ENCODE results near the gene MAGI2.

Gene MAGI2

DNA sequence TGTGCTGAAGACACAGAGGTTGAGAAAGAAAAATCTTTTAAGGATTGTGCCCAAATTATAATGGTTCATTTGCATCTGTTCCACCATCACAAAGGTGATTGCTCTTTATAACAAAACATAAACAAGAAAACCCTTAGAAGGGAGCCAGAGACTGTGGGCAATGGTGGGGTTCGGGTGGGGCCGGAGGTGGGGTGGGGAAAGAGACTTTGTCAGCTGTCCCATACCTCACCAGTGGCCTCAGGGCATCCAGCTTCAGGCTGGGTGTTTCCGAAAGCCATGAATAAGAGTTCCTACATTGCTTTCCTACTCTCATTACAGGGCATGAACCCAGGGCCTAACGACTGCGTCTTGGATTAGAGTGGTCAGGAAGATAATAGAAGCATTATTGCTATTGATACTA is 1427.0 kb downstream of the MAGI2 start:
- TF ChIP-seq, protein P1, sequence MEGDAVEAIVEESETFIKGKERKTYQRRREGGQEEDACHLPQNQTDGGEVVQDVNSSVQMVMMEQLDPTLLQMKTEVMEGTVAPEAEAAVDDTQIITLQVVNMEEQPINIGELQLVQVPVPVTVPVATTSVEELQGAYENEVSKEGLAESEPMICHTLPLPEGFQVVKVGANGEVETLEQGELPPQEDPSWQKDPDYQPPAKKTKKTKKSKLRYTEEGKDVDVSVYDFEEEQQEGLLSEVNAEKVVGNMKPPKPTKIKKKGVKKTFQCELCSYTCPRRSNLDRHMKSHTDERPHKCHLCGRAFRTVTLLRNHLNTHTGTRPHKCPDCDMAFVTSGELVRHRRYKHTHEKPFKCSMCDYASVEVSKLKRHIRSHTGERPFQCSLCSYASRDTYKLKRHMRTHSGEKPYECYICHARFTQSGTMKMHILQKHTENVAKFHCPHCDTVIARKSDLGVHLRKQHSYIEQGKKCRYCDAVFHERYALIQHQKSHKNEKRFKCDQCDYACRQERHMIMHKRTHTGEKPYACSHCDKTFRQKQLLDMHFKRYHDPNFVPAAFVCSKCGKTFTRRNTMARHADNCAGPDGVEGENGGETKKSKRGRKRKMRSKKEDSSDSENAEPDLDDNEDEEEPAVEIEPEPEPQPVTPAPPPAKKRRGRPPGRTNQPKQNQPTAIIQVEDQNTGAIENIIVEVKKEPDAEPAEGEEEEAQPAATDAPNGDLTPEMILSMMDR (IDR thresholded peaks at IDR 0.05; ENCODE audit: low read depth, low read length, poor library complexity, severe bottlenecking): no peak
- TF ChIP-seq EZH2phosphoT487 (IDR thresholded peaks at IDR 0.05; ENCODE audit: borderline replicate concordance, low read length): no peak
- no peaks in the 10 kb centered on the region for H3K9me3 ChIP-seq (ENCODE audit: control insufficient read depth, insufficient read depth, low read length)
- no peak overlapping the region for H3K4me3 ChIP-seq (ENCODE audit: low read length)
- no peak overlapping the region for H3K4me2 ChIP-seq (ENCODE audit: low read length)
- H3K79me2 ChIP-seq (ENCODE audit: control insufficient read depth, low read length): no peaks in the 10 kb centered on the region
- no peaks in the 10 kb centered on the region for H3K4me1 ChIP-seq (ENCODE audit: control insufficient read depth, low read length)
- no peak overlapping the region for H3K27ac ChIP-seq (ENCODE audit: low read depth, low read length)
- H3K9me2 ChIP-seq (replicated peaks; ENCODE audit: control insufficient read depth, low read length): no peaks in the 10 kb centered on the region
- H4K20me1 ChIP-seq (ENCODE audit: control insufficient read depth, insufficient read depth, low read depth, low read length): no peaks in the 10 kb centered on the region
- peaks cover 47% of the 10 kb centered on the region for H3K27me3 ChIP-seq (ENCODE audit: control insufficient read depth, low read length)
- no peaks in the 10 kb centered on the region for H3K36me3 ChIP-seq (ENCODE audit: control insufficient read depth, low read length)
- no peaks in the 10 kb centered on the region for H3F3A ChIP-seq (ENCODE audit: control insufficient read depth, insufficient read depth)

GRCh38 chr7:78024591-78024990 is 1428.9 kb downstream of the MAGI2 start:
- TF ChIP-seq EZH2phosphoT487 (IDR thresholded peaks at IDR 0.05; ENCODE audit: borderline replicate concordance, low read length): no peak
- TF ChIP-seq, protein P1 (IDR thresholded peaks at IDR 0.05; ENCODE audit: low read depth, low read length, poor library complexity, severe bottlenecking): no peak
- Histone ChIP-seq H3K36me3 (ENCODE audit: control insufficient read depth, low read length) (no peaks in the 10 kb centered on the region), H3K4me3 (ENCODE audit: low read length) (no peak overlapping the region), H3K9me2 (replicated peaks; ENCODE audit: control insufficient read depth, low read length) (no peaks in the 10 kb centered on the region), H3K79me2 (ENCODE audit: control insufficient read depth, low read length) (no peaks in the 10 kb centered on the region), H3K27ac (ENCODE audit: low read depth, low read length) (no peak overlapping the region), H3K9me3 (ENCODE audit: control insufficient read depth, insufficient read depth, low read length) (no peaks in the 10 kb centered on the region), H4K20me1 (ENCODE audit: control insufficient read depth, insufficient read depth, low read depth, low read length) (no peaks in the 10 kb centered on the region), H3K4me2 (ENCODE audit: low read length) (no peak overlapping the region), H3K27me3 (ENCODE audit: control insufficient read depth, low read length) (peaks cover 38% of the 10 kb centered on the region), H3F3A (ENCODE audit: control insufficient read depth, insufficient read depth) (no peaks in the 10 kb centered on the region), H3K4me1 (ENCODE audit: control insufficient read depth, low read length) (peaks cover 5% of the 10 kb centered on the region)

DNA sequence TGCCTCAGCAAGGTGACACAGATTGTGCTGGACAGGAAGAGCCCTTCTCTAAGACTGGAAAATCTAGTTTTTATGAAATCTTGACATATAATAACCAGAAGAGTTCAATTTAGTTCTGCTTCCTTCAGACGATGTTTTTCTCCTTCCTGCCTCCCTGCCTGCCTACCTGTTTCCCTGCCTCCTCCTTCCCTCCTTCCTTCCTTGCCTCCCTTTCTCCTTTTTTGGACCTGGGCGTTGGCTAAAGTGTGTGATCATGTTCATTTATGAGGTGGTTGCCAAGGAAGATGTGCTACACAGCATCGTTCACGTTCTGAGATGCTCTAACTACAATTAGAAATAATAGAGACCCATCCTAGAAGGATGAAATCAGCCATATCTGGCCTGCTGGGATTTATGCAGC is 1430.3 kb downstream of the MAGI2 start:
- no peak overlapping the region for H3K27ac ChIP-seq (ENCODE audit: low read depth, low read length)
- peaks cover 12% of the 10 kb centered on the region for H3K4me1 ChIP-seq (ENCODE audit: control insufficient read depth, low read length)
- no peak overlapping the region for H3K4me2 ChIP-seq (ENCODE audit: low read length)
- no peaks in the 10 kb centered on the region for H3K36me3 ChIP-seq (ENCODE audit: control insufficient read depth, low read length)
- no peak overlapping the region for H3K4me3 ChIP-seq (ENCODE audit: low read length)
- H3K27me3 ChIP-seq (ENCODE audit: control insufficient read depth, low read length): peaks cover 46% of the 10 kb centered on the region
- H3K79me2 ChIP-seq (ENCODE audit: control insufficient read depth, low read length): no peaks in the 10 kb centered on the region
- H3K9me3 ChIP-seq (ENCODE audit: control insufficient read depth, insufficient read depth, low read length): no peaks in the 10 kb centered on the region
- H3K9me2 ChIP-seq (replicated peaks; ENCODE audit: control insufficient read depth, low read length): no peaks in the 10 kb centered on the region
- peaks cover 3% of the 10 kb centered on the region for H3F3A ChIP-seq (ENCODE audit: control insufficient read depth, insufficient read depth)
- H4K20me1 ChIP-seq (ENCODE audit: control insufficient read depth, insufficient read depth, low read depth, low read length): no peaks in the 10 kb centered on the region
- TF ChIP-seq EZH2phosphoT487 (IDR thresholded peaks at IDR 0.05; ENCODE audit: borderline replicate concordance, low read length): no peak
- TF ChIP-seq, protein P1 (IDR thresholded peaks at IDR 0.05; ENCODE audit: low read depth, low read length, poor library complexity, severe bottlenecking): no peak

GRCh38 chr7:78022165-78022564 is 1431.3 kb downstream of the MAGI2 start:
- H3K79me2 ChIP-seq (ENCODE audit: control insufficient read depth, low read length): no peaks in the 10 kb centered on the region
- H3K36me3 ChIP-seq (ENCODE audit: control insufficient read depth, low read length): no peaks in the 10 kb centered on the region
- no peaks in the 10 kb centered on the region for H4K20me1 ChIP-seq (ENCODE audit: control insufficient read depth, insufficient read depth, low read depth, low read length)
- H3K4me2 ChIP-seq (ENCODE audit: low read length): no peak overlapping the region
- H3K27ac ChIP-seq (ENCODE audit: low read depth, low read length): no peak overlapping the region
- TF ChIP-seq EZH2phosphoT487 (IDR thresholded peaks at IDR 0.05; ENCODE audit: borderline replicate concordance, low read length): no peak
- TF ChIP-seq, protein P1 (IDR thresholded peaks at IDR 0.05; ENCODE audit: low read depth, low read length, poor library complexity, severe bottlenecking): no peak
- H3K9me2 ChIP-seq (replicated peaks; ENCODE audit: control insufficient read depth, low read length): no peaks in the 10 kb centered on the region
- H3K4me3 ChIP-seq (ENCODE audit: low read length): no peak overlapping the region
- peaks cover 10% of the 10 kb centered on the region for H3F3A ChIP-seq (ENCODE audit: control insufficient read depth, insufficient read depth)
- peaks cover 53% of the 10 kb centered on the region for H3K27me3 ChIP-seq (ENCODE audit: control insufficient read depth, low read length)
- H3K9me3 ChIP-seq (ENCODE audit: control insufficient read depth, insufficient read depth, low read length): no peaks in the 10 kb centered on the region
- peaks cover 12% of the 10 kb centered on the region for H3K4me1 ChIP-seq (ENCODE audit: control insufficient read depth, low read length)
